GM23338 (cell line): Measurements from ENCODE around the gene FAM13C. TPM values are rescaled to one million over a fixed set of nuclear protein-coding genes. Genes with fewer than 3 reads are reported as not detected.

ENCODE experiments used
- ATAC-seq: fragments of 200-7000 bp; cut with Tn5 transposase; 3 replicates; pipeline ENCODE4 v1.9.1; 2020
- DNase-seq: peaks from one replicate; pipeline ENCODE4 v3.0.0-alpha.2; 2015; ENCODE audit warnings: low spot score
- H2AFZ ChIP-seq: fragments of 200-600 bp; sonication (generic); 2 replicates; pipeline ENCODE4 v1.8.0; 2016; ENCODE audit warnings: antibody characterized with exemption, mild to moderate bottlenecking, moderate library complexity
- H3F3A ChIP-seq: fragments of 200-600 bp; sonication (generic); replicated peaks from 2 replicates; pipeline ENCODE4 v1.8.0; 2017; ENCODE audit warnings: antibody characterized with exemption, mixed run types, low read depth
- H3K27ac ChIP-seq: fragments of 200-600 bp; sonication (generic); 2 replicates; pipeline ENCODE4 v1.6.1; 2016; ENCODE audit warnings: low read depth
- H3K27me3 ChIP-seq: fragments of 200-600 bp; sonication (generic); 2 replicates; pipeline ENCODE4 v1.8.0; 2016; ENCODE audit warnings: mild to moderate bottlenecking, mixed run types, moderate library complexity; ENCODE audit not compliant: insufficient read depth
- H3K36me3 ChIP-seq: fragments of 200-600 bp; sonication (generic); 2 replicates; pipeline ENCODE4 v1.8.0; 2016; ENCODE audit warnings: mild to moderate bottlenecking; ENCODE audit not compliant: insufficient read depth
- H3K4me1 ChIP-seq: fragments of 200-600 bp; sonication (generic); 2 replicates; pipeline ENCODE4 v1.8.0; 2016; ENCODE audit warnings: mild to moderate bottlenecking, moderate library complexity; ENCODE audit not compliant: insufficient read depth
- H3K4me2 ChIP-seq: fragments of 200-600 bp; sonication (generic); 2 replicates; pipeline ENCODE4 v1.7.1; 2017; ENCODE audit warnings: mixed run types
- H3K4me3 ChIP-seq: fragments of 200-600 bp; sonication (generic); 2 replicates; pipeline ENCODE4 v1.6.1; 2016; ENCODE audit warnings: mixed run types
- H3K79me2 ChIP-seq: fragments of 200-600 bp; sonication (generic); replicated peaks from 2 replicates; pipeline ENCODE4 v1.8.0; 2017; ENCODE audit warnings: mild to moderate bottlenecking; ENCODE audit not compliant: insufficient read depth
- H3K9me2 ChIP-seq: fragments of 200-600 bp; sonication (generic); 2 replicates; pipeline ENCODE4 v1.8.0; 2017; ENCODE audit not compliant: insufficient read depth
- H4K20me1 ChIP-seq: fragments of 200-600 bp; sonication (generic); replicated peaks from 2 replicates; pipeline ENCODE4 v1.8.0; 2017; ENCODE audit warnings: mild to moderate bottlenecking; ENCODE audit not compliant: insufficient read depth
- H3K27ac Mint-ChIP-seq: 2 replicates; pipeline ENCODE4 v1.8.0; 2020; ENCODE audit warnings: inconsistent platforms, mild to moderate bottlenecking, moderate library complexity, mixed read lengths
- H3K27me3 Mint-ChIP-seq: 3 replicates; pipeline ENCODE4 v1.8.0; 2022; ENCODE audit warnings: low read depth, mild to moderate bottlenecking, moderate library complexity, mixed read lengths, inconsistent platforms; ENCODE audit not compliant: insufficient read depth, poor library complexity
- H3K36me3 Mint-ChIP-seq: 3 replicates; pipeline ENCODE4 v1.8.0; 2021; ENCODE audit warnings: low read depth, mild to moderate bottlenecking, inconsistent platforms, moderate library complexity, mixed read lengths
- H3K4me1 Mint-ChIP-seq: 3 replicates; pipeline ENCODE4 v1.8.0; 2020; ENCODE audit warnings: mild to moderate bottlenecking, inconsistent platforms, mixed read lengths
- H3K4me3 Mint-ChIP-seq: 3 replicates; pipeline ENCODE4 v1.8.0; 2021; ENCODE audit warnings: moderate library complexity, mild to moderate bottlenecking, inconsistent platforms, mixed read lengths
- H3K9me3 Mint-ChIP-seq: 3 replicates; pipeline ENCODE4 v1.8.0; 2020; ENCODE audit warnings: moderate library complexity, mild to moderate bottlenecking, inconsistent platforms, mixed read lengths
- CREB1 ChIP-seq: fragments of 250-450 bp; sonication (Bioruptor Pico); IDR thresholded peaks from 2 replicates; pipeline ENCODE4 v1.5.0; 2020; ENCODE audit warnings: low read depth, mild to moderate bottlenecking, moderate library complexity
- CTCF ChIP-seq, 2 experiments: fragments of 200-600 bp in 1 of 2; sonication (generic) in 1 of 2; conservative IDR thresholded peaks; 2 replicates each; pipeline versions ENCODE4 v1.5.1 to v1.6.1; 2016 to 2017; ENCODE audit warnings: antibody characterized with exemption in 2 of 2, low read depth in 2 of 2, mild to moderate bottlenecking in 2 of 2, moderate library complexity in 1 of 2
- ETS1 ChIP-seq: IDR thresholded peaks from 2 replicates; pipeline ENCODE4 v1.6.1; 2016; ENCODE audit warnings: antibody characterized with exemption
- EZH2 ChIP-seq: fragments of 200-600 bp; sonication (generic); IDR thresholded peaks from one replicate; pipeline ENCODE4 v1.8.0; 2017; ENCODE audit warnings: antibody characterized with exemption, mild to moderate bottlenecking, low read depth; ENCODE audit not compliant: unreplicated experiment
- EZH2phosphoT487 ChIP-seq: fragments of 200-600 bp; sonication (generic); IDR thresholded peaks from one replicate; pipeline ENCODE4 v1.8.1; 2018; ENCODE audit warnings: antibody characterized with exemption; ENCODE audit not compliant: unreplicated experiment
- NANOG ChIP-seq: IDR thresholded peaks from 2 replicates; pipeline ENCODE4 v1.6.1; 2016; ENCODE audit warnings: antibody characterized with exemption, borderline replicate concordance
- REST ChIP-seq: IDR thresholded peaks from one replicate; pipeline ENCODE4 v1.6.1; 2018; ENCODE audit warnings: antibody characterized with exemption; ENCODE audit not compliant: unreplicated experiment
- STAT1 ChIP-seq: IDR thresholded peaks from one replicate; pipeline ENCODE4 v1.6.1; 2016; ENCODE audit warnings: antibody characterized with exemption; ENCODE audit not compliant: unreplicated experiment
- ZNF114 ChIP-seq: fragments of 250-450 bp; sonication (Bioruptor Pico); IDR thresholded peaks from 2 replicates; pipeline ENCODE4 v1.5.0; 2020; ENCODE audit warnings: mild to moderate bottlenecking, moderate library complexity
- ZNF331 ChIP-seq: fragments of 250-450 bp; sonication (Bioruptor Pico); IDR thresholded peaks from 2 replicates; pipeline ENCODE4 v1.5.0; 2020; ENCODE audit warnings: low read depth, mild to moderate bottlenecking, moderate library complexity
- polyA plus RNA-seq: library from polyadenylated mRNA; unstranded; fragments of >200 nt; fragmentation: Nextera tagmentation; extraction: Ambion mirVana; gene quantifications from 2 replicates; pipeline ENCODE4 v1.2.1, GENCODE V29; 2016
- total RNA-seq: library from RNA; depleted of rRNA; stranded (reverse); fragments of >200 nt; shearing (Covaris generic); gene quantifications from 2 replicates; pipeline ENCODE4 v1.2.3, GENCODE V29; 2014

FAM13C gene
- total and polyA plus RNA-seq, 2 experiments from 2014 or later: 0.94 to 2.1 TPM

GRCh38 chr10:59273445-59273844, 88.9 kb downstream of the FAM13C start (continued):
- TF ChIP-seq ETS1: no peak

GRCh38 chr10:59272061-59272460, 90.3 kb downstream of the FAM13C start:
- Histone ChIP-seq H3K4me2 (no peak overlapping the region), H3F3A (no peaks in the 10 kb centered on the region), H3K9me2 (0 out of 2 replicates have a peak, but pooled peaks cover 4% of the 10 kb centered on the region), H3K27ac (no peak overlapping the region), H3K4me1 (no peaks in the 10 kb centered on the region), H3K79me2 (no peaks in the 10 kb centered on the region), H3K36me3 (no peaks in the 10 kb centered on the region), H2AFZ (no peak overlapping the region), H4K20me1 (no peaks in the 10 kb centered on the region), H3K4me3 (no peak overlapping the region), H3K27me3 (no peaks in the 10 kb centered on the region)
- Mint-ChIP-seq H3K36me3 (no peaks in the 10 kb centered on the region), H3K9me3 (no peaks in the 10 kb centered on the region), H3K27me3 (peaks cover 2% of the 10 kb centered on the region), H3K27ac (no peak overlapping the region), H3K4me1 (no peaks in the 10 kb centered on the region), H3K4me3 (no peak overlapping the region)
- DNase-seq (no peak), ATAC-seq (no peak)
- TF ChIP-seq ETS1 (no peak), ZNF331 (CRISPR knock-in tag) (no peak), CREB1 (CRISPR knock-in tag) (no peak), STAT1 (no peak), NANOG (no peak), EZH2 (no peak), CTCF (conservative IDR thresholded peaks at IDR 0.05; ENCODE audit: low read depth in 2 of 2) (no peak), ZNF114 (CRISPR knock-in tag) (no peak), REST (no peak), EZH2phosphoT487 (no peak)
